HepG2 (cell line): ENCODE results near the gene TNS1. TPM values are rescaled to one million over a fixed set of nuclear protein-coding genes. Genes with fewer than 3 reads are reported as not detected.

Source experiments
- EEA1 ChIP-seq: sonication (generic); formaldehyde crosslinking; IDR thresholded peaks from 2 replicates; pipeline ENCODE4 v1.5.1; 2020; ENCODE audit warnings: mild to moderate bottlenecking, missing genetic modification reagents, borderline replicate concordance
- EHMT2 ChIP-seq: fragments of 200-600 bp; sonication (generic); IDR thresholded peaks from 2 replicates; pipeline ENCODE4 v1.7.0; 2017; ENCODE audit warnings: antibody characterized with exemption, low read depth, low read length, borderline replicate concordance
- ERF ChIP-seq: IDR thresholded peaks from 2 replicates; pipeline ENCODE4 v1.6.1; 2018; ENCODE audit warnings: missing biosample characterization, missing genetic modification reagents
- MAZ ChIP-seq, 2 experiments: sonication (generic) in 1 of 2; formaldehyde crosslinking in 1 of 2; IDR thresholded peaks; 2 replicates each; pipeline versions ENCODE4 v1.5.0 to v1.6.1; 2012 to 2020; ENCODE audit warnings: low read depth in 2 of 2, mild to moderate bottlenecking in 2 of 2, borderline replicate concordance in 1 of 2, improper control_type of control experiment in 1 of 2, low read length in 1 of 2, missing genetic modification reagents in 1 of 2, moderate library complexity in 1 of 2
- MYNN ChIP-seq: sonication (generic); formaldehyde crosslinking; IDR thresholded peaks from 2 replicates; pipeline ENCODE4 v1.4.0; 2020; ENCODE audit warnings: mild to moderate bottlenecking, low read depth, missing genetic modification reagents
- NFKBIZ ChIP-seq: IDR thresholded peaks from 2 replicates; pipeline ENCODE4 v1.6.1; 2018; ENCODE audit warnings: missing genetic modification reagents, missing compliant biosample characterization
- NPAS2 ChIP-seq: sonication (generic); formaldehyde crosslinking; IDR thresholded peaks from 2 replicates; pipeline ENCODE4 v1.8.0; 2022; ENCODE audit warnings: mild to moderate bottlenecking, missing genetic modification reagents, borderline replicate concordance
- RAD21 ChIP-seq: fragments of 450-650 bp; formaldehyde crosslinking; IDR thresholded peaks from 2 replicates; pipeline ENCODE4 v1.5.0; 2020; ENCODE audit warnings: mild to moderate bottlenecking
- RARA ChIP-seq: IDR thresholded peaks from 2 replicates; pipeline ENCODE4 v1.6.1; 2016; ENCODE audit warnings: missing genetic modification reagents, missing compliant biosample characterization
- RCOR2 ChIP-seq: IDR thresholded peaks from 2 replicates; pipeline ENCODE4 v1.6.1; 2016; ENCODE audit warnings: missing biosample characterization, missing genetic modification reagents
- RFX1 ChIP-seq: fragments of 450-650 bp; IDR thresholded peaks from 2 replicates; pipeline ENCODE4 v1.6.1; 2017
- SALL2 ChIP-seq: sonication (generic); formaldehyde crosslinking; IDR thresholded peaks from 2 replicates; pipeline ENCODE4 v1.8.1; 2023; ENCODE audit warnings: mild to moderate bottlenecking, missing genetic modification reagents, inconsistent platforms
- SPEN ChIP-seq: sonication (generic); formaldehyde crosslinking; IDR thresholded peaks from 2 replicates; pipeline ENCODE4 v1.5.1; 2020; ENCODE audit warnings: low read depth, mild to moderate bottlenecking, missing genetic modification reagents
- TEAD3 ChIP-seq: optimal IDR thresholded peaks from 2 replicates; pipeline ENCODE3; 2016; ENCODE audit warnings: borderline replicate concordance
- THYN1 ChIP-seq: sonication (generic); formaldehyde crosslinking; IDR thresholded peaks from 2 replicates; pipeline ENCODE4 v1.8.1; 2023; ENCODE audit warnings: low read depth, mild to moderate bottlenecking, moderate library complexity, missing genetic modification reagents, borderline replicate concordance
- TMF1 ChIP-seq: sonication (generic); formaldehyde crosslinking; IDR thresholded peaks from 2 replicates; pipeline ENCODE4 v1.8.1; 2022; ENCODE audit warnings: low read depth, missing genetic modification reagents
- TOE1 ChIP-seq: sonication (generic); formaldehyde crosslinking; IDR thresholded peaks from 2 replicates; pipeline ENCODE4 v1.4.0; 2020; ENCODE audit warnings: mild to moderate bottlenecking, missing genetic modification reagents
- ZNF230 ChIP-seq: sonication (generic); formaldehyde crosslinking; IDR thresholded peaks from 2 replicates; pipeline ENCODE4 v1.4.0; 2020; ENCODE audit warnings: mild to moderate bottlenecking, missing genetic modification reagents
- ZNF251 ChIP-seq: sonication (generic); formaldehyde crosslinking; IDR thresholded peaks from 2 replicates; pipeline ENCODE4 v1.9.0; 2021; ENCODE audit warnings: mild to moderate bottlenecking, missing genetic modification reagents
- ZNF264 ChIP-seq: sonication (generic); formaldehyde crosslinking; IDR thresholded peaks from 2 replicates; pipeline ENCODE4 v1.4.0; 2020; ENCODE audit warnings: missing genetic modification reagents
- ZNF446 ChIP-seq: sonication (generic); formaldehyde crosslinking; IDR thresholded peaks from 2 replicates; pipeline ENCODE4 v1.5.0; 2020; ENCODE audit warnings: mild to moderate bottlenecking, missing genetic modification reagents
- ZNF570 ChIP-seq: sonication (generic); formaldehyde crosslinking; IDR thresholded peaks from 2 replicates; pipeline ENCODE4 v1.4.0; 2020; ENCODE audit warnings: mild to moderate bottlenecking, missing genetic modification reagents, borderline replicate concordance
- ZNF703 ChIP-seq: sonication (generic); formaldehyde crosslinking; IDR thresholded peaks from 2 replicates; pipeline ENCODE4 v1.5.1; 2020; ENCODE audit warnings: missing genetic modification reagents, mild to moderate bottlenecking, moderate library complexity, borderline replicate concordance
- ZNF878 ChIP-seq: sonication (generic); formaldehyde crosslinking; IDR thresholded peaks from 2 replicates; pipeline ENCODE4 v1.8.1; 2023; ENCODE audit warnings: mild to moderate bottlenecking, missing genetic modification reagents, moderate library complexity
- ZNF879 ChIP-seq: sonication (generic); formaldehyde crosslinking; IDR thresholded peaks from 2 replicates; pipeline ENCODE4 v1.8.1; 2023; ENCODE audit warnings: missing genetic modification reagents
- polyA plus RNA-seq, 8 experiments: library from polyadenylated mRNA; depleted of rRNA in 3 of 8; stranded (reverse) in 7 of 8; unstranded in 1 of 8; fragments of >200 nt; fragmentation: Illumina TruSeq in 4 of 8; extraction: Trizol in 4 of 8; gene quantifications; 2 replicates each; pipeline versions ENCODE4 v1.2.1 to v1.2.3, GENCODE V29; 2011 to 2016; ENCODE audit warnings: low read depth in 4 of 8, missing spikeins in 1 of 8, mixed read lengths in 1 of 8; ENCODE audit not compliant: insufficient read depth in 1 of 8
- total RNA-seq, 5 experiments: library from RNA; depleted of rRNA; stranded (reverse); fragments of >200 nt; fragmentation: Illumina TruSeq; extraction: Trizol; gene quantifications; 2 replicates each; pipeline ENCODE4 v1.2.3, GENCODE V29; 2016; ENCODE audit warnings: low read depth in 1 of 5
- TF ChIP-seq, protein P1 (sequence below): sonication (generic); formaldehyde crosslinking; conservative IDR thresholded peaks from 2 replicates; pipeline ENCODE4 v1.4.0; 2020; ENCODE audit warnings: missing genetic modification reagents
- TF ChIP-seq, protein P2 (sequence below): sonication (generic); formaldehyde crosslinking; IDR thresholded peaks from 2 replicates; pipeline ENCODE4 v1.9.0; 2022; ENCODE audit warnings: missing genetic modification reagents, mild to moderate bottlenecking, borderline replicate concordance
- TF ChIP-seq, protein P3 (sequence below): IDR thresholded peaks from 2 replicates; pipeline ENCODE4 v1.6.1; 2018; ENCODE audit warnings: missing genetic modification reagents, mild to moderate bottlenecking, missing compliant biosample characterization
- TF ChIP-seq, protein P4 (sequence below): sonication (generic); formaldehyde crosslinking; IDR thresholded peaks from 2 replicates; pipeline ENCODE4 v1.4.0; 2020; ENCODE audit warnings: missing genetic modification reagents, borderline replicate concordance

The TNS1 gene
- total and polyA plus RNA-seq, 2 of the 13 experiments (the other 11 are each of a cell fraction or from before 2014, with no cell fraction given) = 1.9 to 118 TPM

DNA sequence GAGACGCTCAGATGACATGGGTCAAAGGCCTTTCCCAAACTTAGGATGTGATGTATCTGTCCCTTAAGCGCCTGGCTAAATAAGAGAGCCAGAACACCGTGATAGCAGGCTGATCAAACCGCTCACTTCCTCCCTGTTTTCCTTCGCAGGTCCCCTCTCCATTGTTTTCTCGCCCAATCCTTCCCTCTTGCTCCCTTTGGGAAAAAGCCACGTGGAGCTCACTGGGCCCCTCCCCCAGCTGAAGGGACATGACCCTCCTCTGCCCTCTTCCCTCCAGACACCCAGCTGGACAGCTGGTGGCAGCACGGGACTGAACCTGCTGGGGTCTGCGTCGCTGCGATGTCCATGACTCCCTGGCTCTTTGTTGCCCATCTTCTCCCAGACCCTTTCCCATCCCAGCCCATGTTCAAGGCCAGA is 201.7 kb downstream of the TNS1 start (continued):
- TF ChIP-seq TOE1 (CRISPR knock-in tag) (no peak), RAD21 (CRISPR knock-in tag) (no peak), NPAS2 (CRISPR knock-in tag) (no peak), ZNF230 (CRISPR knock-in tag) (no peak), EHMT2 (no peak), RFX1 (no peak), ZNF879 (CRISPR knock-in tag) (no peak), SALL2 (no peak), NFKBIZ (CRISPR knock-in tag) (no peak), SPEN (CRISPR knock-in tag) (0 out of 2 replicates have a peak, but pooled peaks have one; percentile 15), TEAD3 (CRISPR knock-in tag) (peak; percentile 15), EEA1 (CRISPR knock-in tag) (no peak), MYNN (no peak), ZNF878 (CRISPR knock-in tag) (no peak), ERF (peak; percentile 46; the same call in 1 of the 2 replicates), RARA (CRISPR knock-in tag) (peak; percentile 89), THYN1 (CRISPR knock-in tag) (no peak), ZNF251 (CRISPR knock-in tag) (no peak), ZNF264 (CRISPR knock-in tag) (no peak), TMF1 (CRISPR knock-in tag) (no peak), ZNF446 (CRISPR knock-in tag) (no peak), ZNF703 (CRISPR knock-in tag) (no peak), MAZ (IDR thresholded peaks at IDR 0.05; ENCODE audit: borderline replicate concordance, low read depth, low read length) (no peak), MAZ (CRISPR knock-in tag; IDR thresholded peaks at IDR 0.05; ENCODE audit: low read depth) (no peak), ZNF570 (CRISPR knock-in tag) (no peak), RCOR2 (CRISPR knock-in tag) (no peak)
- TF ChIP-seq, protein P1, sequence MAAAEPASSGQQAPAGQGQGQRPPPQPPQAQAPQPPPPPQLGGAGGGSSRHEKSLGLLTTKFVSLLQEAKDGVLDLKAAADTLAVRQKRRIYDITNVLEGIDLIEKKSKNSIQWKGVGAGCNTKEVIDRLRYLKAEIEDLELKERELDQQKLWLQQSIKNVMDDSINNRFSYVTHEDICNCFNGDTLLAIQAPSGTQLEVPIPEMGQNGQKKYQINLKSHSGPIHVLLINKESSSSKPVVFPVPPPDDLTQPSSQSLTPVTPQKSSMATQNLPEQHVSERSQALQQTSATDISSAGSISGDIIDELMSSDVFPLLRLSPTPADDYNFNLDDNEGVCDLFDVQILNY (CRISPR knock-in tag) = no peak
- TF ChIP-seq, protein P2, sequence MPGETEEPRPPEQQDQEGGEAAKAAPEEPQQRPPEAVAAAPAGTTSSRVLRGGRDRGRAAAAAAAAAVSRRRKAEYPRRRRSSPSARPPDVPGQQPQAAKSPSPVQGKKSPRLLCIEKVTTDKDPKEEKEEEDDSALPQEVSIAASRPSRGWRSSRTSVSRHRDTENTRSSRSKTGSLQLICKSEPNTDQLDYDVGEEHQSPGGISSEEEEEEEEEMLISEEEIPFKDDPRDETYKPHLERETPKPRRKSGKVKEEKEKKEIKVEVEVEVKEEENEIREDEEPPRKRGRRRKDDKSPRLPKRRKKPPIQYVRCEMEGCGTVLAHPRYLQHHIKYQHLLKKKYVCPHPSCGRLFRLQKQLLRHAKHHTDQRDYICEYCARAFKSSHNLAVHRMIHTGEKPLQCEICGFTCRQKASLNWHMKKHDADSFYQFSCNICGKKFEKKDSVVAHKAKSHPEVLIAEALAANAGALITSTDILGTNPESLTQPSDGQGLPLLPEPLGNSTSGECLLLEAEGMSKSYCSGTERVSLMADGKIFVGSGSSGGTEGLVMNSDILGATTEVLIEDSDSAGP (CRISPR knock-in tag) = no peak
- TF ChIP-seq, protein P3, sequence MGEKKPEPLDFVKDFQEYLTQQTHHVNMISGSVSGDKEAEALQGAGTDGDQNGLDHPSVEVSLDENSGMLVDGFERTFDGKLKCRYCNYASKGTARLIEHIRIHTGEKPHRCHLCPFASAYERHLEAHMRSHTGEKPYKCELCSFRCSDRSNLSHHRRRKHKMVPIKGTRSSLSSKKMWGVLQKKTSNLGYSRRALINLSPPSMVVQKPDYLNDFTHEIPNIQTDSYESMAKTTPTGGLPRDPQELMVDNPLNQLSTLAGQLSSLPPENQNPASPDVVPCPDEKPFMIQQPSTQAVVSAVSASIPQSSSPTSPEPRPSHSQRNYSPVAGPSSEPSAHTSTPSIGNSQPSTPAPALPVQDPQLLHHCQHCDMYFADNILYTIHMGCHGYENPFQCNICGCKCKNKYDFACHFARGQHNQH (CRISPR knock-in tag) = no peak
- TF ChIP-seq, protein P4, sequence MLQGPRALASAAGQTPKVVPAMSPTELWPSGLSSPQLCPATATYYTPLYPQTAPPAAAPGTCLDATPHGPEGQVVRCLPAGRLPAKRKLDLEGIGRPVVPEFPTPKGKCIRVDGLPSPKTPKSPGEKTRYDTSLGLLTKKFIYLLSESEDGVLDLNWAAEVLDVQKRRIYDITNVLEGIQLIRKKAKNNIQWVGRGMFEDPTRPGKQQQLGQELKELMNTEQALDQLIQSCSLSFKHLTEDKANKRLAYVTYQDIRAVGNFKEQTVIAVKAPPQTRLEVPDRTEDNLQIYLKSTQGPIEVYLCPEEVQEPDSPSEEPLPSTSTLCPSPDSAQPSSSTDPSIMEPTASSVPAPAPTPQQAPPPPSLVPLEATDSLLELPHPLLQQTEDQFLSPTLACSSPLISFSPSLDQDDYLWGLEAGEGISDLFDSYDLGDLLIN (CRISPR knock-in tag) = no peak
